GM12873 (cell line): ENCODE measurements around the gene NUP210.

Source experiments
- TF ChIP-seq, protein P1 (sequence below): IDR thresholded peaks from 2 replicates; pipeline ENCODE4 v1.5.1; 2012; ENCODE audit warnings: low read depth, mild to moderate bottlenecking, moderate library complexity, low read length, control low read depth; ENCODE audit not compliant: insufficient read depth; ENCODE audit errors: missing control alignments

NUP210 gene

DNA sequence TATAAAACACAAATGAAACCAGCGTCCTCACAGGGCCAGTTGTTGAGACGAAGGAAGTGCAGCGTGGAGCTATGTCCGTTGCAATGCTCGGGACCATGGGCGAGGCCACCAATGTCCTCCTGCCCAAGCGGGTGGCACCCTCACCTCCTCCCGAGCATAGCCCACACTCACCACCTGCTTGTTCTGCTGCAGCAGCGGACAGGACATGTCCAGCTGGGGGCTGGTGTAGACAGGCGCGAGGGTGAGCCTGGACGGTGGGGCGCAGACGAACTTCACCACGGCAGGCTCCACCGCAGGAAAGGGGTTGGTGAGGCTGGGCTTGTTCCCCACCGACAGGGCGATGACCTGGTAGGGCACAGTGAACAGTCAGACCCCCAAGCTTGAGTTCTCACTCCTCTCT lies 62.1 kb downstream of the NUP210 start:
- TF ChIP-seq, protein P1, sequence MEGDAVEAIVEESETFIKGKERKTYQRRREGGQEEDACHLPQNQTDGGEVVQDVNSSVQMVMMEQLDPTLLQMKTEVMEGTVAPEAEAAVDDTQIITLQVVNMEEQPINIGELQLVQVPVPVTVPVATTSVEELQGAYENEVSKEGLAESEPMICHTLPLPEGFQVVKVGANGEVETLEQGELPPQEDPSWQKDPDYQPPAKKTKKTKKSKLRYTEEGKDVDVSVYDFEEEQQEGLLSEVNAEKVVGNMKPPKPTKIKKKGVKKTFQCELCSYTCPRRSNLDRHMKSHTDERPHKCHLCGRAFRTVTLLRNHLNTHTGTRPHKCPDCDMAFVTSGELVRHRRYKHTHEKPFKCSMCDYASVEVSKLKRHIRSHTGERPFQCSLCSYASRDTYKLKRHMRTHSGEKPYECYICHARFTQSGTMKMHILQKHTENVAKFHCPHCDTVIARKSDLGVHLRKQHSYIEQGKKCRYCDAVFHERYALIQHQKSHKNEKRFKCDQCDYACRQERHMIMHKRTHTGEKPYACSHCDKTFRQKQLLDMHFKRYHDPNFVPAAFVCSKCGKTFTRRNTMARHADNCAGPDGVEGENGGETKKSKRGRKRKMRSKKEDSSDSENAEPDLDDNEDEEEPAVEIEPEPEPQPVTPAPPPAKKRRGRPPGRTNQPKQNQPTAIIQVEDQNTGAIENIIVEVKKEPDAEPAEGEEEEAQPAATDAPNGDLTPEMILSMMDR, result no peak

DNA sequence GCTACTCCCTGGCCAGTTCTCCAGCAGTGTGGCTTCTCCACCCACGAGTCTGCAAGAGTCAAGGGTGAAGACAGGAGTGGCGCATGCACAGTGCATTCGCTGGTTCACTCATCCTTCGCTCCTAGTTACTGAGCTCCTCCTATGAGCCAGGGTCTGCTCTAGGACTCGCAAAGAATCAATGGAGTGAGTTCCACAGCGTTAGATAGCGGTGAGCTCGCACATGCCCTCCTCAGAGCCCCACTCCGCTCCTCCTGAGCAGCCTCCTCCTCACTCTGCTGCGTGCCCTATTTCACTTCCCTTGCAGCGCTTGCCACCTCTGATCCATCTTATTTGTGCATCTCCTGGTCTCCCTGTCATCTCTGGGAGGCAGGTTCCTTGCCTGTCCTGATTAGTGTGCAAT lies 63.0 kb downstream of the NUP210 start:
- TF ChIP-seq, protein P1, result no peak

DNA sequence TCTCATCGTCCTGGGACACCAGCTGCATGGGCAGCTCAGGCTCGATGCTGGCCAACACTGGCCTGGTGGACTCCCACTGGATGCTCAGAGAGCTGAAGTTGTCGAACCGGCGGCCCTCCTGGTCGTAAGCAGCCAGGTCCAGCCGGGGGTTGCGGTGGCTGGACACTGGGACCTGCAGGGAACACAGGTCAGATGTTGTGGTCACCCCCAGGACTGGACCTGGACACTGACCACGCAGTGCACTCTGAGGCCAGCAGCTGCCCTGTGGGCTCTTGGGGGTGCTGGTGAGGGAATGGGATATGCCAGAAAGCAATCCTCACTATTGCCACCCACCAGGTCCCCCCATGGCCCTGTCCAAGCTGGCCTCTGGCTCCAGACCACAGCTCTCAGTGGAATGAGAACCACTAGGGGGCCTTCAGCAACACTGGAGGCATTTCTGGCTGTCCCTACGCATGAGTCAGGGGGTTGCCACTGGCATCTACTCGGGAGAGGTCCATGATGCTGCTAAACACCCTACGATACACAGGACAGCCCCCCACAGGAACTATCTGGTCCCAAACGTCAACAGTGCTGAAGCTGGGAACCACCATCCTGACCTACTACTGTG lies 66.1 kb downstream of the NUP210 start:
- TF ChIP-seq, protein P1, result peak; percentile 19

DNA sequence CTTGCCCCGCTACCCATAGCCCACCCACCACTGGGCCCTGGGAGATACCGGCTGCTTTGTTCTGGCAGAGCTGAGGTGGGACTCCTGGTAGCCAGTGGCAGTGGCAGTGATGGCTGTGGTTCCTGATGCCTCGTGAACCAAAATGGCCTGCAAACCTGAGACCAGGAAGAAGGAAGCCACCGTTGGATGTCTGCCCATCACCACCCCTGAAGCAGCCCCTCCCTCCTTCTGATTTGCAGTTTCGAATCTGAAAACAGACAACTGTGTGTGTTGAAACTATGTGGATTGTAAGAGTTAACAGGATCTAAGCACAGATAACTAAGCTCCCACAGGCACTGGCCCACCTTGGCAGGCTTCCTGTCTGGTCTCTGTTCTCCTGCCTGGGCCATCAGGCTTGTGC lies 66.6 kb downstream of the NUP210 start:
- TF ChIP-seq, protein P1, result no peak

DNA sequence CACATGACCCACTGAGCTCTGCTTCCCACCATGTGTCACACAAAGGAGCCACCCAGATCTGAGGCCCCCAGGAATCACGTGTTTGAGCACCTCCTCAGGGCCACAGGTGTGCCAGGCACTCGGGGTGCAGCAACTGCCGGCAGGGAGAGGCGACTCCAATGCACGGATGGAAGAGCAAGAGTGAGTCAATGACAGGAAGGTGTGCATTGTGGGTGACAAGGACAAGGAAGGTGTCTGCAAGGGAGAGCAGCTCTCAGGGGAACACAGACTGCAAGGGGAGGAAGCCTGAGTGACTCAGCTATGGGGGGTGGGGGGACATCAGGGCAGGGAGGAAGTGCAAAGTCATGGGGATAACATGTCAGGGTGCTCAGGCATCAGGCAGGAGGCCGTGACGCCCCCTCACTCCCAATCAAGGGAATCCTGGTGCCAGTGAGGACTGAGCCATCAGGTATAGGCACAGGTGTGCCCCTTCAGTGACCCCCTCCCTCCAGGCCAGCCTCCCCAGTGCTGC lies 67.4 kb downstream of the NUP210 start:
- TF ChIP-seq, protein P1, result no peak

DNA sequence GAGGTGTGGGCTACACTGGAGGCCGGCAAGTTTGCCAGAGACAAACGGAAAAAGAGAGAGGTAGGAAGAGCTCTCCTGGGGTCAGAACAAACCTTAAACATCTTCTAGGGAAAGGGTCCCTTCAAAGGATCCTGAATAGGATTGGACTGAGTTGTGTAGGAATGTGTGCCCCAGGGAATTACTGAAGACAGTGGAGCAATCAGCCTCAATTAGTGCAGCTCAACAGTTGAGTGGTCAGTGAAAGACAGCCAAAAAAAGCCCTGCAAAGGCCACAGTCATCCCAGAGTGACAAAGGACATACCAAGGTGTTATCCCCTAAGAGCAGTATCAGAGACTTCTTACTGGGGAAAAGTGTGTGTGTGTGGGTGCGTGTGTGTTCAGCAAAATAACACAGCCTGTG lies 70.3 kb downstream of the NUP210 start:
- TF ChIP-seq, protein P1, result no peak

DNA sequence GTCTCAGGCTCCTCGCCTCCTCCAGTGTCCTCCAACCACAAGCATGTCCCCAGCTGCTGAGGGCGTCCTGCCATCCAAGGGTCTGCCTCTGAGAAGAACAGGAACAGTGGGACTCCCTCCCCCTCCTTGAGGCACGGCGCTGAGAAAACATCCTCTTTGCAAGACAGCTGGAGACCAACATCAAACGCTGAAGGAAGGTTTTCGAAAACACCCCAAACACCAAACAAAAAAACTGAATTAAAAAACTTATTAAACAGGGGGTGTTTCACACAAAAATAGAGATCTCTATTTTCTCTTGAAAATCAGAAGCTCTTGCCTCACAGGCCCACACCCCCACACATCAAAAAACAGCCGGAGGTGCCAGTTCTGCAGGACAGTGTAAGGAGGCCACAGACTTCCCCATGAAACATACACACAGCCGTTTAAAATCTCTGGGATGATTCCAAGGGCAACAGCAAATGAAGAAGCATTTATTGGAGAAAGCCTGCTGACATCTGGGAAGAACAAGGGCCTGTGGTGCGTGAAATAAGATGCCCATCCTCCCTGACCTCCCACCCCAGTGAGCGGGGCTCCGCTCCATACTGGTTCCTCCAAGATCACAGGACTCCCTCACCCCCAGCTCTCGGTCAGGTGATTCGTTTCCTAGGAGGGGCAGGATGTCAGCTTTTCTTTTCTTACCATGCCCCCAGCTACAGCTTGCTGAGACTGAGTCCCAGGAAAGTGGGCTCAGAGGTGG lies 71.3 kb downstream of the NUP210 start:
- TF ChIP-seq, protein P1, result no peak
